ENCODE data around the gene ESAM. TPM values are rescaled to one million over a fixed set of nuclear protein-coding genes. Genes with fewer than 3 reads are reported as not detected.
"Not testable (repeated sequence)": the region's sequence is repeated elsewhere in the genome, so short reads cannot be mapped to it uniquely, and the experiment has no call there.

ESAM gene
- polyA plus RNA-seq, 3 donors from 2014 or later: 0.30 to 4.3 TPM; not detected in 1

- Mint-ChIP-seq H3K9me3 (no peaks in the 10 kb centered on the region), H3K27me3 (ENCODE audit: low read depth in 3 of 3) (no peaks in the 10 kb centered on the region), H3K36me3 (no peaks in the 10 kb centered on the region), H3K4me3 (no peak overlapping the region), H3K27ac (no peak overlapping the region), H3K4me1 (peaks cover 25 to 43% of the 10 kb centered on the region in 2 donors)
- peak; percentile 36 to 42 (median 37) for DNase-seq
Observed at GRCh38 chr11:124793466-124794278, 31.6 kb upstream of the ESAM start.

- peaks cover 19 to 30% of the 10 kb centered on the region in 2 donors for H3K4me1 Mint-ChIP-seq
- peak overlapping the region in 1 of 5 donors; percentile 24 for H3K4me3 Mint-ChIP-seq
- peak overlapping the region in 4 of 6 donors; percentile 6 to 57 (median 34) for H3K27ac Mint-ChIP-seq
- H3K9me3 Mint-ChIP-seq: no peaks in the 10 kb centered on the region
- DNase-seq: no peak
- H3K36me3 Mint-ChIP-seq: no peaks in the 10 kb centered on the region
- no peaks in the 10 kb centered on the region for H3K27me3 Mint-ChIP-seq (ENCODE audit: low read depth in 3 of 3)
Observed at GRCh38 chr11:124791626-124792341, 29.7 kb upstream of the ESAM start.

GRCh38 chr11:124788521-124788920, 26.4 kb upstream of the ESAM start:
- H3K27me3 Mint-ChIP-seq (ENCODE audit: low read depth in 3 of 3): no peaks in the 10 kb centered on the region
- no peak overlapping the region for H3K27ac Mint-ChIP-seq
- H3K4me1 Mint-ChIP-seq: peaks cover 17 to 30% of the 10 kb centered on the region in 2 donors
- no peak for DNase-seq
- peaks cover 0 to 3% (median 0%) of the 10 kb centered on the region in 3 donors for H3K36me3 Mint-ChIP-seq
- H3K4me3 Mint-ChIP-seq: no peak overlapping the region
- H3K9me3 Mint-ChIP-seq: no peaks in the 10 kb centered on the region

- DNase-seq: no peak
- Mint-ChIP-seq H3K36me3 (peaks cover 0 to 3% (median 0%) of the 10 kb centered on the region in 3 donors), H3K4me1 (no peaks in the 10 kb centered on the region), H3K9me3 (no peaks in the 10 kb centered on the region), H3K27ac (no peak overlapping the region), H3K27me3 (ENCODE audit: low read depth in 3 of 3) (no peaks in the 10 kb centered on the region), H3K4me3 (no peak overlapping the region)
Observed at GRCh38 chr11:124784051-124784450, 22.0 kb upstream of the ESAM start.

GRCh38 chr11:124783002-124783401, 20.9 kb upstream of the ESAM start:
- Mint-ChIP-seq H3K9me3 (no peaks in the 10 kb centered on the region), H3K27ac (no peak overlapping the region), H3K27me3 (ENCODE audit: low read depth in 3 of 3) (no peaks in the 10 kb centered on the region), H3K36me3 (peaks cover 0 to 7% (median 3%) of the 10 kb centered on the region in 3 donors), H3K4me3 (no peak overlapping the region), H3K4me1 (no peaks in the 10 kb centered on the region)
- no peak for DNase-seq

GRCh38 chr11:124779568-124779967, 17.5 kb upstream of the ESAM start:
- Mint-ChIP-seq H3K27me3 (ENCODE audit: low read depth in 3 of 3) (no peaks in the 10 kb centered on the region), H3K9me3 (no peaks in the 10 kb centered on the region), H3K36me3 (peaks cover 7 to 13% (median 12%) of the 10 kb centered on the region in 3 donors), H3K4me3 (no peak overlapping the region), H3K4me1 (peaks cover 10 to 16% of the 10 kb centered on the region in 2 donors), H3K27ac (no peak overlapping the region)
- DNase-seq: no peak

- Mint-ChIP-seq H3K27ac (no peak overlapping the region), H3K9me3 (no peaks in the 10 kb centered on the region), H3K4me1 (peaks cover 10 to 16% of the 10 kb centered on the region in 2 donors), H3K36me3 (peaks cover 7 to 15% (median 13%) of the 10 kb centered on the region in 3 donors), H3K27me3 (ENCODE audit: low read depth in 3 of 3) (no peaks in the 10 kb centered on the region), H3K4me3 (no peak overlapping the region)
- DNase-seq: no peak
Observed at GRCh38 chr11:124778281-124778680, 16.2 kb upstream of the ESAM start.

- Mint-ChIP-seq H3K27ac (peak overlapping the region in 2 of 6 donors; percentile 14 to 17), H3K4me3 (peak overlapping the region in 1 of 5 donors; percentile 9), H3K36me3 (peaks cover 12 to 20% (median 14%) of the 10 kb centered on the region in 3 donors), H3K4me1 (peaks cover 10 to 16% of the 10 kb centered on the region in 2 donors), H3K9me3 (no peaks in the 10 kb centered on the region), H3K27me3 (ENCODE audit: low read depth in 3 of 3) (no peaks in the 10 kb centered on the region)
- DNase-seq: no peak
Observed at GRCh38 chr11:124776865-124777645, 15.0 kb upstream of the ESAM start.

- not testable (repeated sequence) for H3K27ac Mint-ChIP-seq; H3K9me3 Mint-ChIP-seq; DNase-seq; H3K27me3 Mint-ChIP-seq (ENCODE audit: low read depth in 3 of 3); H3K4me1 Mint-ChIP-seq; H3K4me3 Mint-ChIP-seq
- H3K36me3 Mint-ChIP-seq: peaks cover 10 to 31% (median 23%) of the 10 kb centered on the region in 3 donors
Observed at GRCh38 chr11:124770959-124771358, 8.9 kb upstream of the ESAM start.

GRCh38 chr11:124769806-124770774, 8.0 kb upstream of the ESAM start:
- no peak overlapping the region for H3K27ac Mint-ChIP-seq
- DNase-seq: no peak
- H3K4me1 Mint-ChIP-seq: no peaks in the 10 kb centered on the region
- H3K4me3 Mint-ChIP-seq: no peak overlapping the region
- H3K9me3 Mint-ChIP-seq: no peaks in the 10 kb centered on the region
- peaks cover 10 to 34% (median 23%) of the 10 kb centered on the region in 3 donors for H3K36me3 Mint-ChIP-seq
- H3K27me3 Mint-ChIP-seq (ENCODE audit: low read depth in 3 of 3): no peaks in the 10 kb centered on the region

- H3K27ac Mint-ChIP-seq: no peak overlapping the region
- peaks cover 0 to under 1% of the 10 kb centered on the region in 2 donors for H3K4me1 Mint-ChIP-seq
- peaks cover 17 to 36% (median 31%) of the 10 kb centered on the region in 3 donors for H3K36me3 Mint-ChIP-seq
- H3K27me3 Mint-ChIP-seq (ENCODE audit: low read depth in 3 of 3): peaks cover 0 to under 1% (median 0%) of the 10 kb centered on the region in 3 donors
- no peaks in the 10 kb centered on the region for H3K9me3 Mint-ChIP-seq
- DNase-seq: no peak
- H3K4me3 Mint-ChIP-seq: no peak overlapping the region
Observed at GRCh38 chr11:124768914-124769313, 6.8 kb upstream of the ESAM start.

- no peaks in the 10 kb centered on the region for H3K9me3 Mint-ChIP-seq
- H3K36me3 Mint-ChIP-seq: peaks cover 10 to 23% (median 21%) of the 10 kb centered on the region in 3 donors
Observed at GRCh38 chr11:124766156-124766555, 4.1 kb upstream of the ESAM start.

More at GRCh38 chr11:124766156-124766555, 4.1 kb upstream of the ESAM start:
- DNase-seq: no peak
- H3K27ac Mint-ChIP-seq: no peak overlapping the region
- peaks cover 9 to 12% of the 10 kb centered on the region in 2 donors for H3K4me1 Mint-ChIP-seq
- no peak overlapping the region for H3K4me3 Mint-ChIP-seq
- peaks cover 3 to 13% (median 13%) of the 10 kb centered on the region in 3 donors for H3K27me3 Mint-ChIP-seq (ENCODE audit: low read depth in 3 of 3)
